Epithelial cell of esophagus (primary cell): ENCODE measurements around the gene AP1S3.

ENCODE experiments used
- DNase-seq: peaks from one replicate; pipeline ENCODE4 v3.0.0; 2010; ENCODE audit warnings: low read depth
- H3K4me3 ChIP-seq: 2 replicates; pipeline ENCODE4 v1.5.1; 2011; ENCODE audit warnings: mild to moderate bottlenecking, low read length, control low read depth
- CTCF ChIP-seq: IDR thresholded peaks from 2 replicates; pipeline ENCODE4 v1.5.1; 2011; ENCODE audit warnings: low read depth, mild to moderate bottlenecking, low read length, control low read depth, inconsistent platforms; ENCODE audit not compliant: insufficient read depth; ENCODE audit errors: missing control alignments

Gene AP1S3

GRCh38 chr2:223711596-223712326, 125.6 kb downstream of the AP1S3 start:
- DNase-seq = no peak
- no peak overlapping the region for H3K4me3 ChIP-seq
- TF ChIP-seq CTCF = no peak
